Keratinocyte (primary cell): ENCODE measurements around the gene OR5D18. TPM values are rescaled to one million over a fixed set of nuclear protein-coding genes. Genes with fewer than 3 reads are reported as not detected.

ENCODE experiments used
- DNase-seq: peaks from one replicate; pipeline ENCODE4 v3.0.0-alpha.2; 2011; ENCODE audit warnings: low read depth, missing footprints, low spot score
- FAIRE-seq: peaks from 2 replicates; lab custom pipeline; 2011; peaks lifted over from hg19 to GRCh38; lab: Jason Lieb, UNC
- H2AFZ ChIP-seq: 2 replicates; pipeline ENCODE4 v1.6.0; 2012; ENCODE audit warnings: low read length, control low read depth, inconsistent platforms; ENCODE audit not compliant: control insufficient read depth
- H3K27ac ChIP-seq: 2 replicates; pipeline ENCODE4 v1.5.1; 2011; ENCODE audit warnings: low read length; ENCODE audit not compliant: control insufficient read depth, insufficient read depth
- H3K27me3 ChIP-seq: 3 replicates; pipeline ENCODE4 v1.6.0; 2011; ENCODE audit warnings: low read length; ENCODE audit not compliant: control insufficient read depth, insufficient read depth; ENCODE audit errors: extremely low read depth
- H3K36me3 ChIP-seq, 2 experiments: 2 replicates in 1 of 2; 3 replicates in 1 of 2; pipeline ENCODE4 v1.5.1; 2011; ENCODE audit warnings: low read length in 2 of 2, mild to moderate bottlenecking in 1 of 2; ENCODE audit not compliant: control insufficient read depth in 2 of 2, insufficient read depth in 2 of 2; ENCODE audit errors: extremely low read depth in 1 of 2
- H3K4me1 ChIP-seq: 3 replicates; pipeline ENCODE4 v1.5.1; 2011; ENCODE audit warnings: low read length; ENCODE audit not compliant: control insufficient read depth, insufficient read depth; ENCODE audit errors: extremely low read depth
- H3K4me2 ChIP-seq: 3 replicates; pipeline ENCODE4 v1.6.0; 2011; ENCODE audit warnings: low read depth, low read length; ENCODE audit not compliant: control insufficient read depth, insufficient read depth; ENCODE audit errors: extremely low read depth
- H3K4me3 ChIP-seq, 3 experiments: fragments of 200-600 bp in 1 of 3; sonication (generic) in 1 of 3; 2 replicates in 2 of 3; 3 replicates in 1 of 3; pipeline ENCODE4 v1.5.1; 2011 to 2016; ENCODE audit warnings: low read length in 3 of 3, mild to moderate bottlenecking in 3 of 3, control low read depth in 2 of 3, inconsistent platforms in 1 of 3, low read depth in 1 of 3, mixed read lengths in 1 of 3, mixed run types in 1 of 3, moderate library complexity in 1 of 3; ENCODE audit not compliant: control insufficient read depth in 2 of 3, insufficient read depth in 2 of 3; ENCODE audit errors: extremely low read depth in 1 of 3
- H3K79me2 ChIP-seq: 2 replicates; pipeline ENCODE4 v1.6.0; 2012; ENCODE audit warnings: low read length; ENCODE audit not compliant: control insufficient read depth, insufficient read depth
- H3K9ac ChIP-seq: 3 replicates; pipeline ENCODE4 v1.6.0; 2011; ENCODE audit warnings: low read length; ENCODE audit not compliant: control insufficient read depth, insufficient read depth; ENCODE audit errors: extremely low read depth
- H3K9me1 ChIP-seq: 3 replicates; pipeline ENCODE4 v1.6.0; 2011; ENCODE audit warnings: low read length; ENCODE audit not compliant: control insufficient read depth, insufficient read depth; ENCODE audit errors: extremely low read depth
- H3K9me3 ChIP-seq: 2 replicates; pipeline ENCODE4 v1.5.1; 2012; ENCODE audit warnings: low read depth, low read length; ENCODE audit not compliant: control insufficient read depth
- H4K20me1 ChIP-seq: 3 replicates; pipeline ENCODE4 v1.6.0; 2011; ENCODE audit warnings: low read length; ENCODE audit not compliant: control insufficient read depth, insufficient read depth; ENCODE audit errors: extremely low read depth
- EZH2 ChIP-seq: IDR thresholded peaks from one replicate; pipeline ENCODE4 v1.6.1; 2012; ENCODE audit warnings: inconsistent platforms, mild to moderate bottlenecking, low read length, moderate library complexity
- dilution Hi-C: fragments of 300-500 bp; cut with MboI; formaldehyde crosslinking; loops from one replicate; pipeline ENCODE4 v1.7.0; 2020; ENCODE audit warnings: low sequenced_read_pairs; ENCODE audit not compliant: extremely low pct_ligation_motif_present
- polyA minus RNA-seq, 3 experiments: library from RNA; depleted of rRNA, polyadenylated mRNA; stranded (reverse); fragments of >200 nt; gene quantifications; 1 replicate in 1 of 3; 2 replicates in 1 of 3; 3 replicates in 1 of 3; pipeline ENCODE4 v1.2.3, GENCODE V29; 2011
- polyA plus RNA-seq, 5 experiments: library from polyadenylated mRNA; depleted of rRNA in 3 of 5; stranded (reverse) in 3 of 5; stranded (forward) in 1 of 5; unstranded in 1 of 5; fragments of >200 nt; gene quantifications; 1 replicate in 1 of 5; 2 replicates in 3 of 5; 3 replicates in 1 of 5; pipeline versions ENCODE4 v1.2.1 to v1.2.3, GENCODE V29; 2011 to 2012; ENCODE audit warnings: missing spikeins in 2 of 5, low read depth in 1 of 5, low replicate concordance in 1 of 5
- TF ChIP-seq, protein P1 (sequence below), 3 experiments: IDR thresholded peaks in 1 of 3; conservative IDR thresholded peaks in 1 of 3; optimal IDR thresholded peaks in 1 of 3; 2 replicates in 2 of 3; 3 replicates in 1 of 3; pipeline versions ENCODE3 to v1.5.1; 2011; ENCODE audit warnings: low read length in 3 of 3, mild to moderate bottlenecking in 3 of 3, moderate library complexity in 2 of 3, control low read depth in 1 of 3, inconsistent platforms in 1 of 3; ENCODE audit not compliant: insufficient read depth in 2 of 3; ENCODE audit errors: extremely low read depth in 1 of 3

Gene OR5D18
- not detected in 3 replicates for polyA plus RNA-seq
- polyA plus RNA-seq (2011; ENCODE audit: low read depth): not detected
- polyA plus RNA-seq (2011; cell fraction: cytosol; rRNA removed): not detected in 2 replicates
- polyA plus RNA-seq (2011; cell fraction: nucleus; rRNA removed): not detected in 2 replicates
- polyA plus RNA-seq (2012; ENCODE audit: low replicate concordance): not detected in 2 replicates
- polyA minus RNA-seq: not detected in 3 replicates
- polyA minus RNA-seq (2011; cell fraction: cytosol; rRNA and poly(A)+ RNA removed): not detected
- not detected in 2 replicates for polyA minus RNA-seq (2011; cell fraction: nucleus; rRNA and poly(A)+ RNA removed)

DNA sequence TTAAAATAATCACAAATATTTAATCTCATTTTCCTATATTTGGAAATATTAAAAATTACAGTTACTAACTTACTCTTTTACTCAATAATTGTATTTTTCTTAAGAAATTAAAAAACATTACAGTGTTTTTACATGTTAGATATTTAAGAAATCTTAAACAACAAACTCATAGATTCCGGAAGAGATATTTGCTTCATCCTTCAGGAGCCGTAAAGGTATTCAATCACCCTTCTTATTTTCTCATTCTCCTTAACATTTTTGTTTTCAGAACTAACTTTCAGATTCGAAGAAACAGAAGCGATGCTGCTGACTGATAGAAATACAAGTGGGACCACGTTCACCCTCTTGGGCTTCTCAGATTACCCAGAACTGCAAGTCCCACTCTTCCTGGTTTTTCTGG lies at the start of gene OR5D18:
Gene OR5D18, plus strand, starts transcription at position 301 of the 400 bp plus-strand sequence. Its CDS starts 0 bp downstream, at position 301.
- no peak within 1 kb of the TSS for H3K27ac ChIP-seq
- H3K9ac ChIP-seq: no peak within 1 kb of the TSS
- H3K36me3 ChIP-seq: no peaks in the 10 kb centered on the region
- H2AFZ ChIP-seq: no peak within 1 kb of the TSS
- no peaks in the 10 kb centered on the region for H4K20me1 ChIP-seq
- no peaks in the 10 kb centered on the region for H3K9me3 ChIP-seq
- DNase-seq (no peak), FAIRE-seq (no peak)
- TF ChIP-seq, protein P1, sequence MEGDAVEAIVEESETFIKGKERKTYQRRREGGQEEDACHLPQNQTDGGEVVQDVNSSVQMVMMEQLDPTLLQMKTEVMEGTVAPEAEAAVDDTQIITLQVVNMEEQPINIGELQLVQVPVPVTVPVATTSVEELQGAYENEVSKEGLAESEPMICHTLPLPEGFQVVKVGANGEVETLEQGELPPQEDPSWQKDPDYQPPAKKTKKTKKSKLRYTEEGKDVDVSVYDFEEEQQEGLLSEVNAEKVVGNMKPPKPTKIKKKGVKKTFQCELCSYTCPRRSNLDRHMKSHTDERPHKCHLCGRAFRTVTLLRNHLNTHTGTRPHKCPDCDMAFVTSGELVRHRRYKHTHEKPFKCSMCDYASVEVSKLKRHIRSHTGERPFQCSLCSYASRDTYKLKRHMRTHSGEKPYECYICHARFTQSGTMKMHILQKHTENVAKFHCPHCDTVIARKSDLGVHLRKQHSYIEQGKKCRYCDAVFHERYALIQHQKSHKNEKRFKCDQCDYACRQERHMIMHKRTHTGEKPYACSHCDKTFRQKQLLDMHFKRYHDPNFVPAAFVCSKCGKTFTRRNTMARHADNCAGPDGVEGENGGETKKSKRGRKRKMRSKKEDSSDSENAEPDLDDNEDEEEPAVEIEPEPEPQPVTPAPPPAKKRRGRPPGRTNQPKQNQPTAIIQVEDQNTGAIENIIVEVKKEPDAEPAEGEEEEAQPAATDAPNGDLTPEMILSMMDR (optimal IDR thresholded peaks at IDR 0.05 in 1 of 3, IDR thresholded peaks at IDR 0.05 in 1 of 3, conservative IDR thresholded peaks at IDR 0.05 in 1 of 3; ENCODE audit: extremely low read depth in 1 of 3, insufficient read depth in 2 of 3, low read length in 3 of 3): no peak
- TF ChIP-seq EZH2: no peak
- H3K4me2 ChIP-seq: no peak within 1 kb of the TSS
- no peaks in the 10 kb centered on the region for H3K79me2 ChIP-seq
- dilution Hi-C loops: no loop called here
- no peaks in the 10 kb centered on the region for H3K27me3 ChIP-seq
- H3K4me3 ChIP-seq: no peak within 1 kb of the TSS
- H3K4me1 ChIP-seq: no peaks in the 10 kb centered on the region
- no peaks in the 10 kb centered on the region for H3K9me1 ChIP-seq

DNA sequence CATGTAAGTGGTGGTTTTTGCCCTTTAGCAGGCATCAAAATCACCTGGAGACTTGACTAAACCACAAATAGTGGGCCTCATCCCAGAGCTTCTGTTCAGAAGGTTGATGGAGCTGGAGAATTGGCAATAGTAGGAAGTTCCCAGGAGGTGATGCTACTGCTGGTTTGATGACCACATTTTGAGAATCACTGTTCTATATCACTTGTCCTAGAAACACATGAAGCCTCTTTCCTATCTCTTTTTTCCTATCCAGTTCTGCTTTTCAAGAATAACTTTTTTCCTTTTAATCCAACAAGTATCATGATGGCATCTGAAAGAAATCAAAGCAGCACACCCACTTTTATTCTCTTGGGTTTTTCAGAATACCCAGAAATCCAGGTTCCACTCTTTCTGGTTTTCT lies 46.3 kb upstream of the OR5D18 start, which contains the start of gene OR5D13:
Gene OR5D13, plus strand, starts transcription at position 301 of the 400 bp plus-strand sequence. Its CDS starts 0 bp downstream, at position 301.
- no peak within 1 kb of the TSS for H3K4me2 ChIP-seq
- H3K4me3 ChIP-seq: no peak within 1 kb of the TSS
- H2AFZ ChIP-seq: no peak within 1 kb of the TSS
- dilution Hi-C loops: no loop called here
- no peaks in the 10 kb centered on the region for H3K36me3 ChIP-seq
- no peak for FAIRE-seq
- no peaks in the 10 kb centered on the region for H4K20me1 ChIP-seq
- H3K4me1 ChIP-seq: no peaks in the 10 kb centered on the region
- H3K79me2 ChIP-seq: no peaks in the 10 kb centered on the region
- no peaks in the 10 kb centered on the region for H3K9me1 ChIP-seq
- no peaks in the 10 kb centered on the region for H3K9me3 ChIP-seq
- TF ChIP-seq EZH2: no peak
- TF ChIP-seq, protein P1 (optimal IDR thresholded peaks at IDR 0.05 in 1 of 3, IDR thresholded peaks at IDR 0.05 in 1 of 3, conservative IDR thresholded peaks at IDR 0.05 in 1 of 3; ENCODE audit: extremely low read depth in 1 of 3, insufficient read depth in 2 of 3, low read length in 3 of 3): no peak
- no peak for DNase-seq
- no peaks in the 10 kb centered on the region for H3K27me3 ChIP-seq
- no peak within 1 kb of the TSS for H3K9ac ChIP-seq
- no peak within 1 kb of the TSS for H3K27ac ChIP-seq
